Prostate gland (tissue), 2 donors: ENCODE results near the gene SEMA5A. TPM values are rescaled to one million over a fixed set of nuclear protein-coding genes. Genes with fewer than 3 reads are reported as not detected.

Experiments
- DNase-seq: peaks from one replicate; pipeline ENCODE4 v3.0.0-alpha.2; 2019; ENCODE audit warnings: low spot score
- H3K27ac ChIP-seq, 2 donors: fragments of 200-600 bp; sonication (generic); 2 replicates each; pipeline ENCODE4 v1.5.1; 2017 to 2019
- H3K27me3 ChIP-seq: fragments of 200-600 bp; sonication (generic); replicated peaks from 2 replicates; pipeline ENCODE4 v1.5.1; 2019; ENCODE audit not compliant: insufficient read depth
- H3K36me3 ChIP-seq, 2 donors: fragments of 200-600 bp; sonication (generic); 1 replicate in 1 of 2; 2 replicates in 1 of 2; pipeline versions ENCODE4 v1.5.1 to v1.8.1; 2017 to 2019
- H3K4me1 ChIP-seq: fragments of 200-600 bp; sonication (generic); replicated peaks from 2 replicates; pipeline ENCODE4 v1.5.1; 2019
- H3K4me3 ChIP-seq, 2 donors: fragments of 200-600 bp; sonication (generic); 2 replicates each; pipeline ENCODE4 v1.5.1; 2017 to 2019
- H3K9me3 ChIP-seq: fragments of 200-600 bp; sonication (generic); 2 replicates; pipeline ENCODE4 v1.5.1; 2017
- CTCF ChIP-seq, 4 experiments: fragments of 200-600 bp in 2 of 4; fragments of 450-650 bp in 2 of 4; sonication (generic) in 2 of 4; IDR thresholded peaks; 1 replicate in 3 of 4; 2 replicates in 1 of 4; pipeline ENCODE4 v1.5.1; 2016 to 2019; ENCODE audit warnings: antibody characterized with exemption in 4 of 4, mild to moderate bottlenecking in 2 of 4, moderate library complexity in 2 of 4
- POLR2A ChIP-seq: fragments of 450-650 bp; IDR thresholded peaks from one replicate; pipeline ENCODE4 v1.6.1; 2016; ENCODE audit warnings: antibody characterized with exemption, mild to moderate bottlenecking
- POLR2AphosphoS5 ChIP-seq: sonication (generic); formaldehyde crosslinking; IDR thresholded peaks from one replicate; pipeline ENCODE4 v1.6.1; 2017; ENCODE audit warnings: antibody characterized with exemption
- WGBS: methylation state at CpG from one replicate; pipeline ENCODE4 v1.1.5; 2018; 5-methylcytosine and 5-hydroxymethylcytosine counted together
- intact Hi-C: fragments of 100-400 bp; cut with DNase I; formaldehyde crosslinking; loops from one replicate; pipeline ENCODE4 v1.14.2; 2022
- total RNA-seq, 2 donors: library from RNA; depleted of rRNA; stranded (reverse); fragments of >200 nt; gene quantifications; one replicate each; pipeline ENCODE4 v1.1.0, GENCODE V29; 2016

The SEMA5A gene
- total RNA-seq, 2 donors from 2014 or later, result 4.5 to 21.7 TPM

GRCh38 chr5:9529513-9529912, 16.4 kb downstream of the SEMA5A start:
- intact Hi-C loops, result no loop called here
- no peak for TF ChIP-seq POLR2A
- no peak for TF ChIP-seq CTCF (IDR thresholded peaks at IDR 0.05)
- TF ChIP-seq POLR2AphosphoS5, result no peak
- 68% methylated on average over 2 of the region's 2 CpGs for WGBS
- H3K36me3 ChIP-seq, result no peaks in the 10 kb centered on the region
- H3K27me3 ChIP-seq, result no peaks in the 10 kb centered on the region
- no peak for DNase-seq
- H3K9me3 ChIP-seq, result no peaks in the 10 kb centered on the region
- H3K4me1 ChIP-seq, result no peaks in the 10 kb centered on the region
- H3K27ac ChIP-seq, result no peak overlapping the region
- no peak overlapping the region for H3K4me3 ChIP-seq

GRCh38 chr5:9529041-9529480, 16.8 kb downstream of the SEMA5A start:
- H3K27ac ChIP-seq, result no peak overlapping the region
- WGBS, result 78% methylated on average over 6 of the region's 6 CpGs
- H3K36me3 ChIP-seq, result no peaks in the 10 kb centered on the region
- H3K4me1 ChIP-seq, result no peaks in the 10 kb centered on the region
- H3K9me3 ChIP-seq, result no peaks in the 10 kb centered on the region
- DNase-seq, result no peak
- no peak for TF ChIP-seq POLR2A
- TF ChIP-seq POLR2AphosphoS5, result no peak
- TF ChIP-seq CTCF (IDR thresholded peaks at IDR 0.05), result no peak
- H3K27me3 ChIP-seq, result no peaks in the 10 kb centered on the region
- no peak overlapping the region for H3K4me3 ChIP-seq
- intact Hi-C loops, result no loop called here

GRCh38 chr5:9524941-9525340, 20.9 kb downstream of the SEMA5A start:
- no peaks in the 10 kb centered on the region for H3K4me1 ChIP-seq
- H3K36me3 ChIP-seq, result no peaks in the 10 kb centered on the region
- no peak overlapping the region for H3K4me3 ChIP-seq
- no peak for TF ChIP-seq POLR2A
- no peak for TF ChIP-seq CTCF (IDR thresholded peaks at IDR 0.05)
- no peak for TF ChIP-seq POLR2AphosphoS5
- no peaks in the 10 kb centered on the region for H3K9me3 ChIP-seq
- intact Hi-C loops, result no loop called here
- H3K27me3 ChIP-seq, result no peaks in the 10 kb centered on the region
- no peak for DNase-seq
- WGBS, result 76% methylated on average over 1 of the region's 1 CpG
- no peak overlapping the region for H3K27ac ChIP-seq

- H3K27ac ChIP-seq, result no peak overlapping the region
- no peak for DNase-seq
Observed at GRCh38 chr5:9523090-9523823, 22.6 kb downstream of the SEMA5A start.

More at GRCh38 chr5:9523090-9523823, 22.6 kb downstream of the SEMA5A start:
- Histone ChIP-seq H3K36me3 (no peaks in the 10 kb centered on the region), H3K27me3 (no peaks in the 10 kb centered on the region), H3K4me3 (no peak overlapping the region), H3K9me3 (no peaks in the 10 kb centered on the region), H3K4me1 (no peaks in the 10 kb centered on the region)
- TF ChIP-seq POLR2AphosphoS5, result no peak
- TF ChIP-seq POLR2A, result no peak
- TF ChIP-seq CTCF (IDR thresholded peaks at IDR 0.05), result no peak
- intact Hi-C loops, result no loop called here
- WGBS, result 70% methylated on average over 7 of the region's 7 CpGs
